Fibroblast of gingiva (primary cell): Measurements from ENCODE around the gene CASR.
"Not testable (repeated sequence)": the region's sequence is repeated elsewhere in the genome, so short reads cannot be mapped to it uniquely, and the experiment has no call there.

Experiments
- DNase-seq: peaks from one replicate; pipeline ENCODE4 v3.0.0-alpha.2; 2011; ENCODE audit warnings: low read depth

Gene CASR, protein sequence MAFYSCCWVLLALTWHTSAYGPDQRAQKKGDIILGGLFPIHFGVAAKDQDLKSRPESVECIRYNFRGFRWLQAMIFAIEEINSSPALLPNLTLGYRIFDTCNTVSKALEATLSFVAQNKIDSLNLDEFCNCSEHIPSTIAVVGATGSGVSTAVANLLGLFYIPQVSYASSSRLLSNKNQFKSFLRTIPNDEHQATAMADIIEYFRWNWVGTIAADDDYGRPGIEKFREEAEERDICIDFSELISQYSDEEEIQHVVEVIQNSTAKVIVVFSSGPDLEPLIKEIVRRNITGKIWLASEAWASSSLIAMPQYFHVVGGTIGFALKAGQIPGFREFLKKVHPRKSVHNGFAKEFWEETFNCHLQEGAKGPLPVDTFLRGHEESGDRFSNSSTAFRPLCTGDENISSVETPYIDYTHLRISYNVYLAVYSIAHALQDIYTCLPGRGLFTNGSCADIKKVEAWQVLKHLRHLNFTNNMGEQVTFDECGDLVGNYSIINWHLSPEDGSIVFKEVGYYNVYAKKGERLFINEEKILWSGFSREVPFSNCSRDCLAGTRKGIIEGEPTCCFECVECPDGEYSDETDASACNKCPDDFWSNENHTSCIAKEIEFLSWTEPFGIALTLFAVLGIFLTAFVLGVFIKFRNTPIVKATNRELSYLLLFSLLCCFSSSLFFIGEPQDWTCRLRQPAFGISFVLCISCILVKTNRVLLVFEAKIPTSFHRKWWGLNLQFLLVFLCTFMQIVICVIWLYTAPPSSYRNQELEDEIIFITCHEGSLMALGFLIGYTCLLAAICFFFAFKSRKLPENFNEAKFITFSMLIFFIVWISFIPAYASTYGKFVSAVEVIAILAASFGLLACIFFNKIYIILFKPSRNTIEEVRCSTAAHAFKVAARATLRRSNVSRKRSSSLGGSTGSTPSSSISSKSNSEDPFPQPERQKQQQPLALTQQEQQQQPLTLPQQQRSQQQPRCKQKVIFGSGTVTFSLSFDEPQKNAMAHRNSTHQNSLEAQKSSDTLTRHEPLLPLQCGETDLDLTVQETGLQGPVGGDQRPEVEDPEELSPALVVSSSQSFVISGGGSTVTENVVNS

DNA sequence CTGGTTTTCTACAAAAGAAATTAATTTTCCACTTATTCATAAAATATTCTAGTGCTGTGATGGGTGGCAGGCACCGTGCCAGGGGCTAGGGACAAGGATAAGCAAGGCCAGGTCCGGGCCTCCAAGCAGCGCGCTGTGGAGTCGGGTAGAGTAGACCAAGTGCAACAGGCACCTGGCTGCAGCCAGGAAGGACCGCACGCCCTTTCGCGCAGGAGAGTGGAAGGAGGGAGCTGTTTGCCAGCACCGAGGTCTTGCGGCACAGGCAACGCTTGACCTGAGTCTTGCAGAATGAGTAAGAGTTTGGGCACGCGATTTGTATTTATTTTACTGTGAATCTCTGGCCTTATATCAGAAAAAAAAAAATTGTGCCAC is at the start of gene CASR:
TSS of gene CASR (plus strand) at position 148 of the 372 bp plus-strand sequence. CDS start 70,522 bp downstream, outside the sequence.
- DNase-seq: no peak

DNA sequence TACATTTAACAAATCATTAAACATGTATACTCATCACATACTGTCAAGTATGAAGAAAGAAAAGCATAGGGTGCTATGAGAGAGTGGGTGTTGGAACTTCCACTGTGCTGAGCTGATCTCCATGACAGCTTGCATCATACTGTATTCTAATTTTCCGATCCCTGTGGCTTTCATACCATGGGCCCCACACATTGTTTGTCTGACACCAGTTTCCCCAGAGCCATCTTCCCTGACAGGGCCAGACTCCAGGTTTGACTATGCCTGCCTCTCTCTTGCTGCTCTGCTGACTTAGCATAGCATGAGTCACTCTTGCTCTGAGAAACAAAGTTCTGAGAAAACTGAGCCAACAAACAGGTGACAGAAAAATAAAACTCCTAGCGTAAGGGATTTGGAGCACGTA is 37.0 kb upstream of the CASR start:
- DNase-seq: no peak

DNA sequence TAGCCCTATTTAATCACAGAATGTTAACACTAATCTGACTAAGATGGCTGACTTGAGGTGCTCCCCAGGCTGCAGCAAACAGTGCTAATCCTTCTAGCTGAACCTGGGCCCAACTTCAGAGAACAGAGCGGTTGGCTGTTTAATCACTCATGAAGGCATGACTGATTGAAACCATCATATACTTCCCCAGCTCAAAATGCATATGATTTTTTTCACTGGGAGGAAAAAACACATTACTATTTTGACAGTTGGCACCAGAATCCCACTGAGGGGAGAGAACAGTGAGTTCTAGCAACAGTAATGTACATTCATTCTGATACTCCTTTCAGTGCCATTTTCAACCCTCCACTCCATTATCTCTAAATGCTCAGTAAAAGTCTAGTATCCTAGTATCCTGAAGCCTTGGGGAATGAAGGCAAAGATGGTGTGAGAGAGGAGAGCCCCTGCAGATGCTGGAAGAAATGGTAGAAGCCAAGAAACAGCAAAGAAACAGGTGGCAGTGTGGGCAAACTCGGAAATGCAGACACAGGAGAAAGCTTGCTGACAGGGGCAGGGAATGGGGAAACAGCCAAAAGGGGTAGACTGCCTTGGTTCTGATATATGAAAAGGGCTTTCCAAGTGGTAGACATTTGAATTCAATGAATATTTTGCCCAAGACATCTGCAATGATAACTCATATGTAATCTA is 34.4 kb upstream of the CASR start:
- no peak for DNase-seq

DNA sequence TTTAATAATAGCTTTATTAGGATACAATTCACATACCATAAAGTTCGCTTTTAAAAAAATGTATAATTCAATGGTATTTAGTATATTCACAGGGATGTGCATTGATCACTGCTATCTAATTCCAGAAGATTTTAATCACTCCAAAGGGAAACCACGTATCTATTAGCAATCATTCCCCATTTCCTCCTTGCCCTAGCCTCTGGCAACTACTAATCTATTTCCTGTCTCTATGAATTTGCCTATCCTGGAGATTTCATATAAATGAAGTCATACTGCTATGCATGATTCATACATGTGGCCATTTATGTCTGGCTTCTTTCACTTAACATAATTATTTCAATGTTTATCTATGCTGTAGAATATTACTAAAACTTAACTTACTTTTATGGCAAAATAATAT is 32.0 kb upstream of the CASR start:
- DNase-seq: no peak

DNA sequence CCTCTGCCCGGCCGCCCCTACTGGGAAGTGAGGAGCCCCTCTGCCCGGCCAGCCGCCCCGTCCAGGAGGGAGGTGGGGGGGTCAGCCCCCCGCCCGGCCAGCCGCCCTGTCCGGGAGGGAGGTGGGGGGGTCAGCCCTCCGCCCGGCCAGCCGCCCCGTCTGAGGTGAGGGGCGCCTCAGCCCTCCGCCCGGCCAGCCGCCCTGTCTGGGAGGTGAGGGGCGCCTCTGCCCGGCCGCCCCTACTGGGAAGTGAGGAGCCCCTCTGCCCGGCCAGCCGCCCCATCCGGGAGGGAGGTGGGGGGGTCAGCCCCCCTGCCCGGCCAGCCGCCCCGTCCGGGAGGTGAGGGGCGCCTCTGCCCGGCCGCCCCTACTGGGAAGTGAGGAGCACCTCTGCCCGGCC is 18.5 kb upstream of the CASR start:
- not testable (repeated sequence) for DNase-seq

DNA sequence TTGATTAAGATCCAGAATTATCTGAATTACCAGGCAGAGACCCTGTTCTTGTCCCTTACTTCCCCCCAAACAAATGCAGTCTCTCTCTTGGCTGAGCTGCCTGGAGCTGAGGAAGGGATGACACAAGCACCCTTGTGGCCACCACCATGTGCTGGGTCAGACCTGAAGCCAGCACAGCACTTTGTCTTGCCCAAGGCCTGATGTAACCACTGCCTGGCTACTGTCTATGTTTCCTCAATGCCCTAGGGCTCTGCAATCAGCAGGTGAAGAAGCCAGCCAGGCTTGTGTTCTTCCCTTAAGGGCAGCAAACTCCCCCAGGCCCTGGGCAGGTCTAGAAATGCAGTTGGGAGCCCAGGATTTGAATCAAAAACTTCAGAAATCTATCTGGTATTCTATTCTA is 15.8 kb upstream of the CASR start:
- no peak for DNase-seq

DNA sequence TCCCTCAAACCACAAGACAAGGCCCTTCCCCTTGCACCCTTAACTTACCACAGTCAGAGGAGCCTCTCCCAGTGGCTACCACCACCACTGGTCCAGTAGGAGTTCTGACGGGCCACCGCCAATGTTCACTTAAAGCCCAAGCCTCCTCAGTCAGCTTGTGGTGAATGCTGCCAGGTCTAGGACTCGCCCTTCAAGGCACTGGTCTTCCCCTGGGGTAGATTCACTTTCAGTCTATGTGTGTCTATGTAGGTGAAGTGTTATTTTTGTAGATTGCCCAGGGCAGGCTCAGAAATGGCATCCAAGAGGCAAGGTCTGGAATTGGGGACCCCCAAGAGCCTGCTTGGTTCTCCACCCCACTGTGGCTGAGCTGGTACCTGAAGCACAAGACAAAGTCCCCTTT is 15.4 kb upstream of the CASR start:
- DNase-seq: no peak

DNA sequence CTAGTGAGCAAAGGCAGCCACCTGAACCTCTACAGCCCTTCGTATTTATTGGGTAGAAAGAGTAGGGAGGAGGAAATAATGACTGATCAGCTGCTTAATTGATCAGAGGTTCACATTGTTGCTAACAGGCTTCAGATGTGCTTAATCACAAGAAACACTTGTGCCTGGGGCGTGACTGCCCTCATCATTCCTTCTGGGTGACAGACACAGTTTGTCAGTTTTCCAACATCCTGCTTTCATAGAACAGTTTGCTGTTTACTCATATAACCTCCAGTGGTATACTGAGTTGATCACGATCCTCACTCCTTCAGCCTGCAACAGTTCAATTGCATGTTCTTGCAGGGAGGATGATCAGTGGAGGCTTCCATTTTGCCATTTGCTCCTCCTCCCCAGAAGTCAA is 13.6 kb upstream of the CASR start:
- no peak for DNase-seq

DNA sequence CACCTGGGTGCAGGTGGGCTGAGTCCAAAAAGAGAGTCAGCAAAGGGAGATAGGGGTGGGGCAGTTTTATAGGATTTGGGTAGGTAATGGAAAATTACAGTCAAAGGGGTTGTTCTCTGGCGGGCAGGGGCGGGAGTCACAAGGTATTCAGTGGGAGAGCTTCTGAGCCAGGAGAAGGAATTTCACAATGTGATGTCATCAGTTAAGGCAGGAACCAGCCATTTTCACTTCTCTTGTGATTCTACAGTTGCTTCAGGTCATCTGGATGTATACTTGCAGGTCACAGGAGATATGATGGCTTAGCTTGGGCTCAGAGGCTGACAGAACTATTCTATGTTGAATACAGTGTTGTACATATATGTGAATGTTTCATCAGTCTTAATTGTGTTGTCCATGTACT is 12.1 kb upstream of the CASR start:
- not testable (repeated sequence) for DNase-seq

DNA sequence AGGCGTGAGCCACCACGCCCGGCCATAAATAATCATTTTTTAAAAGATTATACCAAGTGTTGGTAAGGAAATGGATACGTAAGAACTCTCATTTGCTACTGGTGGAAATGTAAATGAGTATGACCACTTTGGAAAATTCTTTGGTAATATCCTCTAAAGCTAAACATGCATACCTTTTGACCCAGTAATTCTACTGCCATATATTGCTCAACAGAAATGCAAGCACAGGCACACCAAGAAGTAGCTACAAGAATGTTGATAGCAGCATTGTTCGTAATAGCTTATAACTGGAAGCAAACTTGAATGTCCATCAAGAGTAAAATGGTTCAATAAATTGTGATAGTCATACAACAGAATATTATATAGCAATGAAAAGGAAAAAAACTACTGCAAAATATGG is 4.8 kb upstream of the CASR start:
- DNase-seq: no peak

DNA sequence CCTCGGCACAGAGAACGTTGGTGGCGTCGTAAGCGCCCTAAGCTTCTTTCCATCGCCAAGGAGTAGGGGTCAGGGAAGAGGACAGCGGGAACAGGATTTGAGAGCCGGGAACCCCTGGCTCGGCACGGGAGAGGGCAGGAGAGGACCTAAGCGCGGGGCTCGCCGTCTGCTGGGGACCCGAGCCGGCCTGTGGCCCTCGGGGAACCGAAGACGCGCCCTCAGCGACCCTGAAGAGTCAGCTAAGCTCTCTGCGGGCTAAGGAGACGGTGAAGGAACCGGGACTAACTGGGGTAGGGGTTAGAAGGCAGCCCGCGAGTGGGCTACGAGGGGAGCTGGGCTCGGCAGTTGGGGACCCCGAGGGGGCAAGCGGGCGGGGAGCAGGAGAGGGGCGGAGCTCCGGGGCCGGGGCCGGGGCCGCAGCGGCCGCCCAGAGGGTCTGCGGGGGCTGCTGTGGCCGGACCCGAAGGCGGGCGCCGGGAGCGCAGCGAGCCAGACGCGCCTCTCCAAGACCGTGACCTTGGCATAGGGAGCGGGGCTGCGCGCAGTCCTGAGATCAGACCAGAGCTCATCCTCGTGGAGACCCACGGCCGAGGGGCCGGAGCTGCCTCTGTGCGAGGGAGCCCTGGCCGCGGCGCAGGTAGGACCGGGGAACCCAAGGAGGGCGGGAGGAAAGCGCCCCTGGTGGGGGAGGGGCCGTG is 574 bp downstream of the CASR start:
- DNase-seq: no peak

DNA sequence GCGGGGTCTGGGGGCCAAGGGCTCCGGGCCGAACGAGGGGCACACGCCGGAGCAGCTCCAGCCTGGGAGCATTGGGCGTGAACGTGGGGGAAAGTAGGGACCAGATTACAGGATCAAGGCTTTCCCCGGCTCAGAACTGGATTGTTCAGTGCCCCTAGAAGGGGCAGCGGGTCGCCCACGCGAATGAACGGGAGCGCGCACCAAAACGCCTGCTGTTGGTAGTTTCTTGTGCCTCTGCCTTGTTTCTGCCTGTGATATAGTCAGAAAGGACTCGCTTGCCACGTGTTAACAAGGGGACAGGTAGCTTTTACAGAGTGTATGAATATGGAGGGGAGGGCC is 1.1 kb downstream of the CASR start:
- no peak for DNase-seq

DNA sequence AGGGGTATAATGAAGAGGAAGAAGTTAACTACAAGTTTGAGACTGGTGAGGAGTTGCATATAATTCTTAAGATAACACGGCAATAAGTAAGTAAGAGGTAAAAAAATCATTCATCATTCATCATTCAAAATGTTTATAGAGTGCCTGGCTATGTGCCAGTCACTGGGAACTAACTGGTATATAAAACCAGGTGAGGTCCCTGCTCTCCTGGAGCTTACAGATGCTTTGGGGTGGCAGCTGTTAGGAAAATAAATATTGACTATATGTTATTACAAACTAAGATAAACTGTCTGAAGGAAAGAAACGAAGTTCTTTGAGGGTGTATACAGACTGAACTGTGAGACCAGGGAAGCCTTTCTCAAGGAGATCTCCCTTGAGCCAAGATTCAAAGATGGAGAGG is 2.9 kb downstream of the CASR start:
- DNase-seq: no peak

DNA sequence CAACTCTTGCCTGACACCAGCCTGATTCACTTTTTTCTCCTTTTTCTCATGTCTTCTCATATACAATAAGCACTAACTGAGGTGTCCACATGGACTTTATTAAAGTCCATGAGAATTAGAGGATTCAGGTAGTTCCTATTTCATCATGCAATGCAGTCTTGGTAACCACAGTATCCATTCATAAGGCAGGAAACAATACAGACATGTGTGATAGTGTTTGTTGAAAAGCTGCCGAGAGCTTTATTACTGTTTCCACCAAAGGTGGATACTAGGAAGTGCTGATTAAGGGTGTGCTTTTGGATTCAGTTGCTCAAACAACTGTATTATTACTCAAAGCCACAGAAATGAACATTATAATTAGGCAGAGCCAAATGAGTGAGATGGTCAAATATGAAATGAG is 5.3 kb downstream of the CASR start:
- DNase-seq: no peak

DNA sequence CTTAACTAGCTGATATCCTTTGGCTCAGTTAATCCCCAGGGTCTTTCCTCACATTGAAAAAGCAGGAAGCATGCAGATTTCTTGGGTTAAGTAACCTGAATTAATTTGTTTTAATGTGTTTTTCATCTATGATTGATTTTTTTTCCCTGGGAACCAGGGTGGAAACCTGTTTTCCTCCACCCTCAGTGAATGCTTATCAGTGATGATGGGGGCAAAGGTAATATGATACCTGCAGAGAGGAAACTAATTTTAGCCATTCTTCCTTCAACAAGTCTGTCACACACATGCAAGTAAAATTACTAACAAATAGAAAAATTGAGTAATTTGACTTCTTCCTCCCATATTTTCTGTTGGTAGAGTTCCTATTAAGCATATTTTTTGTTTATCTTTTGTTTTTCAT is 5.9 kb downstream of the CASR start:
- DNase-seq: no peak

DNA sequence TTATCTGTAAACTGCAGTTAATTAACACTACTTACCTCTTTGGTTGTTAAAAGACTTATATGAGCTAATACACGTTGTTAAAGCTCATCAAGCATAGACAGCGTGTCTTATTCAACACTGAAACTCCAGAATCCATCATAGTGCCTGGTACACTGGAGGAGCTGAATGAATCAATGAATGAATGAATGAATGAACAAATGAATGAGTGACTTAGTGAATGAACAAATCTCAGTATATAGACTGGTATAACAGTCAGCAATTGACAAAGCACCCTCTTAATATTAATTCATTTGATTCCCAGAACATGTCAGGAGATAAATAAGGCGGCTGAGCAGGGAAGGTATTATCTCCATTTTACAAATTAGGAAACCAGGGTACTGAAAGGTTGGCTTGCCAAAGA is 7.1 kb downstream of the CASR start:
- no peak for DNase-seq

DNA sequence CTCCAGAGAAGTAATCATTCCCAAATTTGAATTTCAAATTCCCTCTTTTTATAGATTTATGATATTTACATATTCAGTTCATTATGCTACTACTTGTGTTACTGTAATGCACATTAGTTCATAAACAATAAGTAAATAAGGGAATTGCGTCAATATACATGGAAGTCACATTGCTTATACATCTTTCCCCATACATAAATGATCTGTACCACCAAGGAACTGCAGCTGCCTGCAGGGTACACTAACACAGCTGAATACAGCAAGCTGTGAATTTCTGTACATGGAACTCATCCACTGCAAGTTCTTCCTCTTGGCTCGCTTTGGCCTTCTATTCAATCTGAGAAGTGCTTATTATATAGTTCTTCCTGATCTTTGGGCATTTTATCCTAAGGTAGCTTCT is 15.5 kb downstream of the CASR start:
- no peak for DNase-seq

DNA sequence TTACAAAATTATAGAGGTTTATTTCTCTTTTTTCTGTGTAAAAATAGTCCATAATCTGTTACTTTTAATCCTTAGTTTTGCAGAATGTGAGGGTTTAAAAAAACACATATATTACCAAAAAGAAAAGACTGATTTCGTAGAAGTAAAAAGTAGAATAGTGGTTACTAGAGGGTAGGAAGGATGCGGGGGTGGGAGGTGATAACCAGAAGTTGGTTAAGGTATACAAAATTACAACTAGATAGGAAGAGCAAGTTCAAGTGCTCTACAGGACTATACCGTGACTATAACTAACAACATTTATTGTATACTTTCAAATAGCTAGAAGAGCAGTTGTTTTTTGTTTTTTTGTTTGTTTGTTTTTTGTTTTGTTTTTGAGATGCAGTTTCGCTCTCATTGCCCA is 16.1 kb downstream of the CASR start:
- DNase-seq: no peak

DNA sequence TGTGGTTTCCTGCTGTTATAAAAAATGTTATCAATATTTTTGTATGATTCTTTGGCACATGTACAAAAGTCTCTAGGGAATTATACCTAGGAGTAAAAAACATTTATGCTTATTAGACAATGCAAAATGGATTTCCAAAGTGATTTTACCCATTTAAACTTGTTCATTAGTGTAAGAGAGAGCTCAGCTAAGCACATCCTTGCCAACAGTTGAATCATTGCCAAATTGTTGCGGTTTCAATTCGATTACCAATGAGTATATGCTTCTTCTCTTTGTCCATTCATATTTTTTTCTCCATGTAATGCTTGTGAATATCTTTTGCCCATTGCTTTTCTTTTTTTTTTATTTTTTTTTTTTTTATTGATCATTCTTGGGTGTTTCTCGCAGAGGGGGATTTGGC is 17.2 kb downstream of the CASR start:
- no peak for DNase-seq

DNA sequence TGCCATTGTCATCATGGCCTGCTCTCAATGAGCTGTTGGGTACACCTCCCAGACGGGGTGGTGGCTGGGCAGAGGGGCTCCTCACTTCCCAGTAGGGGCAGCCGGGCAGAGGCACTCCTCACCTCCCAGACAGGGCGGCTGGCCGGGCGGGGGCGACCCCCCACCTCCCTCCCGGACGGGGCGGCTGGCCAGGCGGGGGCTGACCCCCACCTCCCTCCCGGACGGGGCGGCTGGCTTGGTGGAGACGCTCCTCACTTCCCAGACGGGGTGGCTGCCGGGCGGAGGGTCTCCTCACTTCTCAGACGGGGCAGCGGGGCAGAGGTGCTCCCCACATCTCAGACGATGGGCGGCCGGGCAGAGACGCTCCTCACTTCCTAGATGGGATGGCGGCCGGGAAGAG is 18.0 kb downstream of the CASR start:
- not testable (repeated sequence) for DNase-seq

DNA sequence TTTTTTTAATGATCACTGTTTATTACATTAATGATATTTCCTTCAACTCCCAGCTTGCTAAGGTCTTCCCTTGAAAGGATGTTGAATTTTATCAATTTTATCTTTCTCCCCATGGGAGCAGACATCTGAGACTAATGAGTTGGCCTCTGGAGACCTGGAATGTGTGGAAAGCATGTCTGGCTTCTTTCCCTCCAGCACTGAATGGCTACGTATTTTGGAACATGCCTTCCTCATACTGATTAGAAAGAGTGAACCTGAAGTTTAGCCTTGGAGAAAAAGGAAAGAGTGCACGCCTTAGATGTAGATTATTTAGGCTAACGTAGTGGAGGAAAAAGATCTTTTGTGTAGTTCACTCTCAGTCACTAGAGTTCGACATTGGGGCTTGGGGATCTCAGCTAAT is 25.1 kb downstream of the CASR start:
- no peak for DNase-seq

DNA sequence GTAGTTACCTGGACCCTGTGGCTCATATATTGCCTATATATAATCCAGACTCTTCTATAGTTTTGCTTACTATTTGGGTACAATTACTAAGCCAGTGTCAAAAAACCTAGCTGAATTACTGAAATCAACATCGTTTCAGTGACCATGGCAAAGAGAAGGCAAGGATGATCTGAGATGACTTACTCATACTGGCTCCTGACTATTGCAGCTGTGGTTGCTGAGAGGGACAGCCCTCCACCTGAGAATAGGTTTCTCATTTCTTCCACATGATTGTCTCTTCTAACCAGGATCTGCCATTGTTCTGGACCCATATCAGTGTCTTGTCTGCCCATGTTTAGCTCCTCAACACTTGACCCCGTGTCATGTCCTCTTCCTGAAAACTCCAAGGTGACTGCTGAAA is 30.2 kb downstream of the CASR start:
- DNase-seq: no peak
